22Rv1 (cell line): Measurements from ENCODE around the gene TMEM247.

Experiments
- ZFX ChIP-seq: fragments of 450-650 bp; IDR thresholded peaks from 2 replicates; pipeline ENCODE4 v1.6.1; 2017; ENCODE audit warnings: antibody characterized with exemption, borderline replicate concordance
- TF ChIP-seq, protein P1 (sequence below): fragments of 450-650 bp; IDR thresholded peaks from 2 replicates; pipeline ENCODE4 v1.5.1; 2017; ENCODE audit warnings: mild to moderate bottlenecking

DNA sequence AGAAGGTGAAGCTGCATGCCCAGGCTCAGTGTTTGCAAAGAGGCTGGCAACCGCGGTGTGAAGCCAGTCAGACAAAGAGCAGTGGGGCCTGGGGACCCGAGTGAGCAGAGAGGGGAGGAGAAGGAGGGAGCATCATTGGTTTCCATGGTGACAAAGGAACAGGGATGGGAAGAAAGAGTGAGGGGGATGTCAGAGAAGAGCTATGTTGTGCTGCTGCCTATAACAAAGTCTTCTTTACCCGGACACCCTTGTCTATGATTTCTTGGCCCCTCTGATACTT, 14.5 kb downstream of the TMEM247 start:
- TF ChIP-seq, protein P1, sequence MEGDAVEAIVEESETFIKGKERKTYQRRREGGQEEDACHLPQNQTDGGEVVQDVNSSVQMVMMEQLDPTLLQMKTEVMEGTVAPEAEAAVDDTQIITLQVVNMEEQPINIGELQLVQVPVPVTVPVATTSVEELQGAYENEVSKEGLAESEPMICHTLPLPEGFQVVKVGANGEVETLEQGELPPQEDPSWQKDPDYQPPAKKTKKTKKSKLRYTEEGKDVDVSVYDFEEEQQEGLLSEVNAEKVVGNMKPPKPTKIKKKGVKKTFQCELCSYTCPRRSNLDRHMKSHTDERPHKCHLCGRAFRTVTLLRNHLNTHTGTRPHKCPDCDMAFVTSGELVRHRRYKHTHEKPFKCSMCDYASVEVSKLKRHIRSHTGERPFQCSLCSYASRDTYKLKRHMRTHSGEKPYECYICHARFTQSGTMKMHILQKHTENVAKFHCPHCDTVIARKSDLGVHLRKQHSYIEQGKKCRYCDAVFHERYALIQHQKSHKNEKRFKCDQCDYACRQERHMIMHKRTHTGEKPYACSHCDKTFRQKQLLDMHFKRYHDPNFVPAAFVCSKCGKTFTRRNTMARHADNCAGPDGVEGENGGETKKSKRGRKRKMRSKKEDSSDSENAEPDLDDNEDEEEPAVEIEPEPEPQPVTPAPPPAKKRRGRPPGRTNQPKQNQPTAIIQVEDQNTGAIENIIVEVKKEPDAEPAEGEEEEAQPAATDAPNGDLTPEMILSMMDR, result no peak
- no peak for TF ChIP-seq ZFX
